Smooth muscle cell of the brain vasculature (primary cell): Measurements from ENCODE around the gene CFAP97D2.

Experiments
- DNase-seq: peaks from one replicate; pipeline ENCODE4 v3.0.0-alpha.2; 2012; ENCODE audit warnings: low read depth, low spot score

The CFAP97D2 gene

GRCh38 chr13:114269281-114269770, 90.3 kb downstream of the CFAP97D2 start:
- DNase-seq: no peak
